ENCODE measurements around the gene ESYT1.

- TF ChIP-seq POLR2AphosphoS5 (IDR thresholded peaks at IDR 0.05) (no peak), CTCF (IDR thresholded peaks at IDR 0.05; ENCODE audit: poor library complexity, severe bottlenecking) (no peak), EZH2 (IDR thresholded peaks at IDR 0.05; ENCODE audit: borderline replicate concordance, insufficient read depth, low read length, poor library complexity, severe bottlenecking) (no peak)
Observed at GRCh38 chr12:56154818-56155217, 26.8 kb downstream of the ESYT1 start.
